Stimulated activated CD4-positive, alpha-beta T cell treated with anti-CD3 and anti-CD28 coated beads, Interleukin-4, amount 100 ng/mL, for 24 hours (primary cell): Measurements from ENCODE around the gene USP30.
A peak's percentile ranks its signal among the peaks of the same experiment; 100 is the strongest.
"Not testable (repeated sequence)": the region's sequence is repeated elsewhere in the genome, so short reads cannot be mapped to it uniquely, and the experiment has no call there.

ENCODE experiments used
- DNase-seq: peaks from one replicate; pipeline ENCODE4 v3.0.0-alpha.2; 2020

USP30 gene

DNA sequence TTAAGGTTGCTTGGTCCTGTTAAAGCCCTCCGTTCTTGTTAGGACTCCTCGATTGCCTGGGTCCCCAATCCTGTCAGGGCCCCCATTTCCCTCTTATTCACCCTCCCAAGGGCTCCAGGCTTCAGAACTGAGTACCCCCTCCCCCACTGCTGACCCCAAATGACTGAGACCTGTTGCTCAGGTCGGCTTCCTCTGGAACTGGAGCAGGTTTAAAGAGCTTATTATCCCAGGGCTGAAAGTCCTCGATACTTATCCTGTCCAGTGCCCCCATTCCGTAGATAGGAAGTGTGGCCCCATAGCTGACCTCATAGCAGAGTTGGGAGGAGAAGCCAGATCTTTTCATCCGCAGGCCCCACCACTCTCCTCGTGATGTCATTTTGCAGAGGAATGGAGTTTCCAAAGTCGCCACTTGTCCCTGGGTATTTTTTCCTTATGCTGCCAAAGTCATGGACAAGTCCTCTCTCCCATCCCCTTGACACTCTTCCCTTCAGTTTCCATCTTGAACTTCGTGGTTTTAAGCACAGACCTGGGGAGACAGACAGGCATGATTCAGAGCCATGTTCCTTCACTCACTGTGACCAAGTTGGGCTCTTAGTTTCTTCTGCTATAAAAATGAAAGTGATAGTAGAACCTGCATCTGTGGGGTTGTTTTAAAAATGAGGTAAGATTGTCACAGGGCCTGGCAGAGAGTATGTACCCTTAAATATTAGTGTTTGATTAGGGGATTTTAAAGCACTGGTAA, 1.2 kb downstream of the USP30 start:
- peak; percentile 45 for DNase-seq

DNA sequence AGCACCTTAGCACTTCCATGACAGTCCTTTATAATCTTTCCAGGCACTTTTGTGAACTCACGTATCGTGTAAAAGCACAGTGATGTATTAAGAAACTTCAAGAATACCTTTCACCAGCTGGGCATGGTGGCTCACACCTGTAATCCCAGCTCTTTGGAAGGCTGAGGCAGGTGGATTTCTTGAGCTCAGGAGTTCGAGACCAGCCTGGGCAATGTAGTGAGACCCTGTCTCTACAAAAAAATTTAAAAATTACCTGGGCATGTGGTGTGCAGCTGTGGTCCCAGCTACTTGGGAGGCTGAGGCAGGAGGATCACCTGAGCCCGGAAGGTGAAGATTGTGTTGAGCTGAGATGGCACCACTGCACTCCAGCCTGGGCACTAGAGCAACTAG, 1.7 kb downstream of the USP30 start:
- DNase-seq, result not testable (repeated sequence)

DNA sequence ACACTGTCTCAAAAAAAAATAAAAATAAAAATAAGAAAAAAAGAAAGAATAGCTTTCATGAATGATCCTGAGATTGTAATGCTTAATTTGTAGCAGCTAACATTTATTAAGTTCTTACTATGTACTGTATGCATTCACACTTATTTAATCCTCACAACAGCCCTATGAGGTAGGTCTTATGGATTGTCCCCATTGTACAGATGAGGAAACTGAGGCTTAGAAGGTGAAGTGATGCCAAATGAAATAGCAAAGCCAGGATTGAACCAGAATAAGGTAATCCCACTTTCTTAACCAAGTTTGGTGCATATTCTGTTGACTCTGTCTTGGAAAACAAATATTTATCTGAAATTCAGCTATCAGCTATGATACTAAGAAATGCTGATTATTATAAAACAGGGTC, 2.1 kb downstream of the USP30 start:
- DNase-seq, result no peak

DNA sequence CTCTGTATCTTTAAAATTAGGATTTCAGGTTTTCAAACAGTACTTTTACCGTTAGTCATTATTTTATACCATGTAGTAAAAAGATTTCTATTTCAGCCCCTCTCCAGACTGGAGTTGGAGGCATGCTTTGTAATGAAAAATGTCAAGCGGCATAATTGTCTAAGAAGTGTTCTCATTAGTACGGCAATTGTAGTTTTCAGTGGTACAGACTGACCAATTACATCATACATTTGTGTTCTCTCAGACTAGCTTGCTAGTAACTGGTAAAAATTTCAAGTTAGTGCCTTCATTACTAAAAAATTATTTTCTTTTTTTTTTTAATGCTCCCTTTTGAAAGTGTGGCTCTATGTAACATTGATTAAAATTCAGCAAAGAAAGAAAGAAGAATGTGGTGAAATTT, 4.5 kb downstream of the USP30 start:
- DNase-seq, result no peak

DNA sequence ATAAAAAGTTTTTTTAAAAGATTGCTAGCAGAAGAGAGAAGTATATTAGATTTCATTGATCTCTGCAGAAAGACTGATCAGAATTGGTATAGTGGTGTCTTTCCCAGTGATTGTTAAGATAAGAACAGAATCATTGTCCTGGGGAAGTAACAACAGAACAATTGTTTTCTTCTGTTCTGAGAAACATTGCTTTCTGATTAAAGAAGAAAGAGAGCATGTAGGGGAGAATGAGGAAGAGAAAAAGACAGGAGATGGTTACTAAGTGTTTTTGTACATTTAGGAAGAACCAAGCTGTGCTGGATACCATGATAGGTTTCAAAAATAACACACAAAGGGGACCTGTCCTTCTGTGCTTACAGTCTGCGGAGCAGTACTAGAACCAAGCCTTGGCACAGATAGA, 5.0 kb downstream of the USP30 start:
- no peak for DNase-seq

DNA sequence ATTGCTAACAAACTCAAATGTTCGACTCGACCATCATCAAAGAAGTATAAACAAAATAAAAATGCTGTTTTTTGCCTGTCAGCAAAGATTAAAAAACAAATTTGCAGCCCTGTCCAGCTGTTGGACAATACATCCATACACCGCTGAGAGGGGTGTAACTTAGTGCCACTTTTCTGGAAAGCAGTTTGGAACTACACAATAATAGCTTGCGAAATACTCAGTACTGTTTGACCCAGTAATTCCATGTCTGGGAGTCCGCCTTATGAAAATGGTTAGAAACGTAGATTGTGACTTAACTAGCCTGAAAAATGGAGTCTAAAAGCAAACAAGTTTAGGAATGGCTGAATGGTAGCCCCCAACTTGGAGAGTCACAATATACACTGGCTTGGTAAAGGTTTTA, 6.4 kb downstream of the USP30 start:
- DNase-seq, result no peak

DNA sequence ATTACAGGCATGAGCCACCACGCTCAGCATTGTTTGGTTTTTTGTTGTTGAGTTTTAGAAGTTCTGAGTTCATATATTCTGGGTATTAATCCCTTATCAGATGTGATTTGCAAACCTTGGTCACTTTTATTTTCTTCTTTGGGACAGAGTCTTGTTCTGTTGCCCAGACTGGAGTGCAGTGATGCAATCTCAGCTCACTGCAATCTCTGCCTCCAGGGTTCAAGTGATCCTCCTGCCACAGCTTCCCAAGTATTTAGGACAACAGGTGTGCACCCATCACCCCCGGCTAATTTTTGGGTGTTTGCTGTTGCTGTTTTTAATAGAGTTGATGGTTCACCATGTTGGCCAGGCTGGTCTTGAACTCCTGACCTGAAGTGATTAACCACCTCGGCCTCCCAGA, 11.8 kb downstream of the USP30 start:
- DNase-seq, result no peak

DNA sequence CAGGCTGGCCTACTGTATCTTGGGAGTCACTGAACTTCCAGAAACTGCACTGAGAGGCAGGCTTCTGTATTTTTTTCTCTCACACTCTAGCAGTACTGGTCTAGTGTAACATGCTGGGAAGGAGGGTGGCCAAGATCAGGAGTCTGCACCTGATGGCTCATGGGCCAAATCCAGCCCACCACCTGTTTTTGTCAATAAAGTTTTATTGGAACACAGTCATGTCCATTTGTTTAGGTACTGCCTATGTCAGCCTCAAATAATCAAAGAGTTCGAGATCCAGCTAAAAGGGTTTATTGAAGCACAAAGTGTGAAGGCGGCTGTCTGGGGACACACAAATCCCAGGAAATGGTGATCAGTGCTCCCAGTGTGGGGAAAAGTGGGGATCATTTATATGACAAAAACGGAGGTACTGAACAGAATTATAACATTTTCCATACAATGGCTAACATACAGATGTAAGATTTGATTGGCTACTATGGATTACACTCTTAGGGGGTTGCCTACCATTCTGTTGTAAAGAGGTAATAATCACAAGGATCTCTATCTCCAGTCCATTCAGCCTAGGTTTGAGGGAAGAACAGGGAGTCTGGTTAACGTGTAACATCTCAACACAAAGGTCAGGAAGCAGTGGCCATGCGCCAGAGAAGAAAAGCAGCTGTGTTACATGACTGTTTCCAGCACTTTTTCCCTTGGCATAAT, 12.9 kb downstream of the USP30 start:
- no peak for DNase-seq

DNA sequence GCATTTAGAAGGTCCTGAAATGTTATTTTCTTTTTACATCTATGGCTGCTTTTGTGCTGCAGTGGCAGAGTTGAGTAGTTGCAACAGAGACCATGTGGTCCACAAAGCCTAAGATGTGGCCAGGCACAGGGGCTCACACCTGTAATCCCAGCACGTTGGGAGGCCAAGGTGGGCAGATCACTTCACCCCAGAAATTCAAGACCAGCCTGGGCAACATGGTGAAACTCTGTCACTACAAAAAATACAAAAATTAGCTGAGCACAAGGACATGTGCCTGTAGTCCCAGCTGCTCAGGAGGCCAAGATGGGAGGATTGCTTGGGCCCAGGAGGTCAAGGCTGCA, 13.4 kb downstream of the USP30 start:
- no peak for DNase-seq

DNA sequence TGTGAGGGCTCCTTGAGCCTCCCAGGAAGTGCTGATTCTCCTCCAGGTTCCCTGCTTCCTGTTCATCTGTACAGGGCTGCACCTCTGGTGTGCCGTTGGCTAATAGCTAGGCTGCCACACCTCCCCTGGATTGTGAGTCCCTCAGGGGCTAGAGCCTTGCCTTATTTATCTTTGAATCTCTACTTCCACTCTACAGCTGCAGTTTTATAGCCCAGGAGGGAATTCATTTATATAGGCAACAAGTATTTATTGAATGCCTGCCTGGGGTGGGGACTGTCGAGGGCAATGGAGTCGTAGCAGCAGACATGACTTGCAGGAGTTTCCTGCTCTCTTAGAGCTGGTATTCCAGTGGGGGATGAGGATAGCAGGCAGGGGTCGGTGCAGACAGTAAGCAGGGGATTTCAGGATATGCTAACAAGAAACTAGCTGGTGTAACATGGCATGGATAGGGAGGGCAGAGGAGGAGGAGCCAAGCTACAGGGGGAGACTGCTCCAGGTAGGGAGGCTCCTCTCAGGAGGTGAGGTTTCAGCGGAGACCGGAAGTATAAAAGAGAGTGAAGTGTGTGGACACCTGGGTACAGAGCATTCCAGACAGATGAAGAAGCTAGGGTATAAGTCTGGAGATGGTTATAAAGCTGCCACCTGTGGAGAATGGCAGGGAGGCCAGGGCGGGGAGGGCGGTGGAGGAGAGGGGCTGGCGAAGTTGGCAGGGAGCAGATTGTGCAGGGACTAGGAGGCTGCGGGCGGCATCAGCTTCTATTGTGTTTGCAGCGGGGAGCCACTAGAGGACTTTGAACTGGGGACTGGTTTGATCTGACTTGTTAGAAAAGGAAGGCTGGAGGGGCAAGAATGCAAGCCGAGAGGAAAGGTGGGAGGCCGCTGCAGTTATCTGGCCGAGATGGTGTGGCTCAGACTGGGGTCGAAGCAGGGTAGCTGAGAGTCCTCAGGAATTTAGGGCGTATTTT, 17.2 kb downstream of the USP30 start:
- no peak for DNase-seq

DNA sequence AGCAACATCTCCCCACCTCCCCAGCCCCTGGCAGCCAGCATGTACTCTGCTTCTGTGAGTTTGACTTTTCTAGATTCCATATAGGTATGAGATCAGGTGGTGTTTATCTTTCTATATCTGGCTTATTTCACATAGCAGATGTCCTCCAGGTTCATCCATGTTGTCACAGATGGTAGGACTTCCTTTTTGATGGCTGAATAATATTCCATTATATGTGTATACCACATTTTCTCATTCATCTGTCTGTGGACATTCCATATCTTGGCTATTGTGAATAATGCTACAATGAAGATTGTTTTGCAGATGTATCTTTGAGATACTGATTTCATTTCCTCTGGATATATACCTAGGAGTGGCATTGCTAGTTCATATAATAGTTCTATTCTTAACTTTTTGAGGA, 22.5 kb downstream of the USP30 start:
- no peak for DNase-seq

DNA sequence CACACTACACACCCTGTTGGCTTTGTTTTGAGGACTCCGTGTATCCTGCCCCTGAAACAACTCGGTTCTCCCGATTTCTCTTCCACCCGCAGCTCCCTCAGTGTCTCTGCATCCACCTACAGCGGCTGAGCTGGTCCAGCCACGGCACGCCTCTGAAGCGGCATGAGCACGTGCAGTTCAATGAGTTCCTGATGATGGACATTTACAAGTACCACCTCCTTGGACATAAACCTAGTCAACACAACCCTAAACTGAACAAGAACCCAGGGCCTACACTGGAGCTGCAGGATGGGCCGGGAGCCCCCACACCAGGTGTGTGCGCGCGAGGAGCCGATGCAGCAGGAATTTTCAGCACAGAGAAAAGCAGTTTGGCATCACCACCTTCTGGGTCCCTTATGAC, 30.4 kb downstream of the USP30 start:
- no peak for DNase-seq

DNA sequence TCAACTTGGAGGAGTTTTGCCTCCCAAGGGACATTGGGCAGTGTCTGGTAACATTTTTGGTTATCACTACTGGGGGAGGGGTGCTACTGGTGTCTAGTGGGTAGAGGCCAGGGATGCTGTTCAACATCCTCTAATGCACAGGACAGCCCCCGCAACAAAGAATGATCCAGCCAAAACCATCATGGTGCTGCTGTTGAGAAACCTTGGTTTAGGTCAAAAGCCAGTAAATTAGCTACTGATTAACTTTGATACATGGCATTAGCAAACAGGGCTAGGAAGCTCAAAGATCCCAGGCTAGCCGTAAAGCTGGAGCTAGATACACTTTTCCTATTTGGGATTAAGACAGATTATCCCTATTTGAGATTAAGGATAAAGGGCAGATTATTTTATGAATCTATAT, 32.0 kb downstream of the USP30 start:
- no peak for DNase-seq

DNA sequence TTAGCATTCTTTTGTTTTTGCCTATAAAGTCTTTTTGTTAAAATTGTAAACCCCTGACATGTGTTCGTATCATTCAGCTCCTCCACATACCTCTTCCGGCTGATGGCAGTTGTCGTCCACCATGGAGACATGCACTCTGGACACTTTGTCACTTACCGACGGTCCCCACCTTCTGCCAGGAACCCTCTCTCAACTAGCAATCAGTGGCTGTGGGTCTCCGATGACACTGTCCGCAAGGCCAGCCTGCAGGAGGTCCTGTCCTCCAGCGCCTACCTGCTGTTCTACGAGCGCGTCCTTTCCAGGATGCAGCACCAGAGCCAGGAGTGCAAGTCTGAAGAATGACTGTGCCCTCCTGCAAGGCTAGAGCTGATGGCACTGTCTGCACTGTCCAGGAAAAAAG, 33.2 kb downstream of the USP30 start:
- DNase-seq, result no peak

DNA sequence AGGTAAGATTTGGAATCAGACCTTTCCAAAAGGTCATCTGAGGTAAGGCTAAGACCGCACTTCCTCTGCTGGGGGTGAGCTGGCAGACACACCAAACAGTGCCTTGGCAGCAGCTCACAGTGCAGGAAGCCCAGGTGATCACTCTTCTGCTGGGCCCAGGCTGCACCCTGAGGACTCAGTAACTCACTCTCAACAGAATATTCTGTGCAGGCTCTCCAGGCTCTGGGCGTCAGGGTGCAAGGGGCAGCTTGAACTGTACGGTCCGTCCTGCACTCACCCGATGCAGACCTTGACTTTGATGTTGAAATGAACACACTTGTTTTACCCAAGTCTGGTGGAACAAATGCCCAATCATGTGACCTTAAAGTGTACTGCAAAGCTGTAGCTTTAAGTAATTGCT, 34.9 kb downstream of the USP30 start:
- no peak for DNase-seq

DNA sequence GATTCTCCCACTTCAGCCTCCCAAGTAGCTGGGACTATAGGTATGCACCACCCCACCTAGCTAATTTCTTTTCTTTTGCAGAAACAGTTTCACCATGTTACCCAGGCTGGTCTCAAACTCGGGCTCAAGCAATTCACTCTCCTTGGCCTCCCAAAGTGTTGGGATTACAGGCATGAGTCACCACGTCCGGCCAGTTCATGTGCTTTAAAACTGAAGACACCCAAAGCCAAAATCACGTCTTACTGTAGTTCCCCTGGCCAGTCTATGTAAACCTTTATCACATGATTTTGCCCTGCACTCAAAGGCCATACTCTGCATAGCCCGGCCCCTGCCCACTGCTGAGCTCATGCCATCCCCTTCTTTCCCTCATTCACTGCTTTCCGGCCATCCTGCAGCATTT, 36.4 kb downstream of the USP30 start:
- DNase-seq, result no peak

DNA sequence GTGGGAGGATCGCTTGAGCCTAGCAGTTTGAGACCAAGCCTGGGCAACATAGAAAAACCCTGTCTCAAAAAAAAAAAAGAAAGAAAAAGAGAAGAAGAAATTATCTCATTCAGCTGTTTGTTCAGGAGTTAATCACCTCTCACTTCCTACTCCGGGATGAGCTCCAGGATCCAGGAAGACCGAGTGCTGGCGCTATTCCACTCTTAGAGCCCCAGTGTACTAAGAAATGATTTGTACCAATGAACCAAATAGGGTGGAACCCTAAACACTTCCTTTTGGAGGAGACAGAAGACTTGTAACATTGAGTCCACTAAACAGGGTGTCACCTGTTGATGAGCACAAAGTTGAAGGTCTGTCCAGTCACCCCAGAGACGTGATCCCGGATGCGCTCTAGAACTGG, 37.3 kb downstream of the USP30 start:
- DNase-seq, result no peak

DNA sequence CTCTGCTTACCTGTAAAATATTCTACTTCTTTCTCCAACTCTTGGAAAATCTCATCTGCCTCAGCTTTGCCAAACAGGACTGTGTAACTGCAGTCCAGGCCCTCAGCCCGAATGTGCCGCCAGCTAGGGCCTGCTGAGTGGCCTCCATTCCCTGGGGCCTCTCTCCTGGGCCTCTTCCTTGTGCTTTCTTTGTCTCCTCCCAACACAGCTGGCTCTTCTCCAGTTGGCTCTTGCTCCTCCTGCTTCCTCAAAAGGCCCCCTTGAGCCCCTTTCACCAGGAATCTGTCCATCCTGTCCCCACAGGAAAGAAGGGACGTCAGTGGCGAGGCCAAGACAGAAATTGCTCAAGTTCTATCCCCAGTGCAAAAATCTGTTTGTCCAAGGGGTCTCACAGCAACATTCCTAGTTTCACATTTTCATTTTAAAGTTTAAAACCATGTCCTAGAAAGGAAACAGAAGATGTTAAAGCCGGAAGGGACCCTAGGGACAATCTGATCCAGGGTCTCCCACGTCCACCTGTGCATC, 40.2 kb downstream of the USP30 start:
- DNase-seq, result no peak

DNA sequence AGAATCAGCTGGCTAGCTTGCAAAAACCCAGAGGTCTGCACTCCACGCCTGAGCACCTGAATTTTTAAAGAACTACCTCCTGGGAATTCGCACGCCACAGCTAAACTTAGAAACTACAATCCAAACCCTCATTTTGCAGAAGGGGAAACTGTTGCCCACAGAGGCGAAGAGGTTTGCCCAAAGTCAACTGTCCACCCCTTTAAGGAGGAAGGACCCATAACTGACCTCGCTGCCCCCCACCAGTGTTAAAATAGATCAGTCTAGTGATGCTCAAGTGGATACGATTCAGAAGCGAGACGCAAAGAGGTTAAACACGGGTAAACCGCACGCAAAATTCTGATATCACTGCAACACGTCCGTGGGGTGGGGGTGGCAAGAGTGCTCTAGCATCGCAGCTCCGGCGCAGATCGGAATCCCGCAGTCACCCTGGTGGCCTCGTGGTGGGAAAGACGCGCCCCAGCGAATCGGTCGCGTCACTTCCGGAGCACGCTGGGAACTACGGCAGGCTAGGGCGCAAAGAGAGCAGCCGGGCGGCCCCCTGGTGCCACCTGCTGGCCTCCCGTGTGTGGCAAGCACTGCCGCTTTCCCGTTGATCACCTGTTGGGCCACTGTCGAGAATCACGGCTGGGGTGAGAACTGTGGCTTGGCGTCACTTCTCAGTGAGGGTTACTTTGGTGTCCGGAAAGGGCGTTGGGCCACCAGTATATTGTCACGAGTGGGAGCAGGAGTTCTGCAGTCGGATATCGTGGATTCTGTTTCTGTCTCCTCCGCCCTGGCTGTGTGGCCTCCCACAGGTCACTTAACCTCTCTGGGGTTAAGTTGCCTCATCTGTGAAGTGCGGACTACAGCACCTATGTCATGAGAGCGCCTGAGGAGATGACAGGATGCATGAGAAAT, 40.9 kb downstream of the USP30 start, which contains the start of gene ALKBH2:
Gene ALKBH2 (minus strand): TSS at position 451 of the 897 bp plus-strand sequence. CDS start 686 bp downstream, outside the sequence.
- peak; percentile 95 for DNase-seq

DNA sequence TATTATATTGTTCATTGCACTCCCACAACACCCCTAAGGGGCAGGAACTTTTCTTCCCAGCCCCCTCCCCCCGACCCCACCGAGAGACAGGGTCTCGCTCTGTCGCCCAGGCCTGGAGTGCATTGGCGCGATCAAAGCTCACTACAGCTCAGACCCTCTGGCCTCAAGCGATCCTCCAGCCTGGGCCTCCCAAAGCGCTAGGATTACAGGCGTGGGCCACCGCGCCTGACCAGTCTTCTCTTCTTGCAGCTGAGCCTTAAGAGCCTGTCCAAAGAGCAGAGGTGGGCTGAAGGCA, 44.7 kb downstream of the USP30 start:
- no peak for DNase-seq

DNA sequence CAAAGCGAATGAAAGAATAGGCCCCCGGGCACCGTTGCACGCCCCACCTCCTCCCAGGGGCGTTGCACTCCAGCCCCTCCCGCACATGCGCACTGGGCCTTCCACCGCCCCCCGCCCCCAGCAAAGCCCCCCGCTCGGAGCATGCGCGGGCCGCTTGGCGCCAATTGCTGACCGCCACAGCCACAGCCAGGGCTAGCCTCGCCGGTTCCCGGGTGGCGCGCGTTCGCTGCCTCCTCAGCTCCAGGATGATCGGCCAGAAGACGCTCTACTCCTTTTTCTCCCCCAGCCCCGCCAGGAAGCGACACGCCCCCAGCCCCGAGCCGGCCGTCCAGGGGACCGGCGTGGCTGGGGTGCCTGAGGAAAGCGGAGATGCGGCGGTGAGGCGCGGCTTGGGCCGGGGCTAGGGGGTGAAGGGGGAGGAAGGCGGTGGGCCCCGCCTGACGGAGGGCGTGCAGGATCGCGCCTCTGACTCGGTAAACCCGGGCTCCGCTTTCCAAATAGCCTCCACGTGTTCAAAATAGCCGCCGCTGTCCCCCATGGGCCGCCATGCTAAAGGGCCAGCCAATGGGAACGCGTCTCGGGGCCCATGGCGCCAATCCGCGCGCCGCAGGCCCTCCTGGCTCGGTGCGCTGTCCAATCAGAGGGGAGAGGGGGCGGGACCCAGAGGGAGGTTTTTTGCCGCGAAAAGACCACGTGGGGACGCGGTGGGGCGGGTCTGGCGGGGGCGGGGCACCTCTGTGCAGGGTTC, 45.2 kb downstream of the USP30 start, which contains the start of gene UNG:
Gene UNG (plus strand): TSS at position 163 of the 748 bp plus-strand sequence. CDS start 83 bp downstream, at position 246.
- peak; percentile 98 for DNase-seq

DNA sequence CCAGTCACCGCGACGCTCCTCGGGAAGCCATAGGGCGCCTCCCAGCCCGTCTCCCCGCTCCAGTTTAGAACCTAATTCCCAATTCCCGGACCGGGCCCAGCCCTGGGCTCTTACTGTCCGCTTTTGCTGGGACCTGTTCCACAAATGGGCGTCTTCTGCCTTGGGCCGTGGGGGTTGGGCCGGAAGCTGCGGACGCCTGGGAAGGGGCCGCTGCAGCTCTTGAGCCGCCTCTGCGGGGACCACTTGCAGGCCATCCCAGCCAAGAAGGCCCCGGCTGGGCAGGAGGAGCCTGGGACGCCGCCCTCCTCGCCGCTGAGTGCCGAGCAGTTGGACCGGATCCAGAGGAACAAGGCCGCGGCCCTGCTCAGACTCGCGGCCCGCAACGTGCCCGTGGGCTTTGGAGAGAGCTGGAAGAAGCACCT, 45.8 kb downstream of the USP30 start:
- DNase-seq, result no peak
